ENCODE data around the gene USH2A. TPM values are rescaled to one million over a fixed set of nuclear protein-coding genes. Genes with fewer than 3 reads are reported as not detected.

The USH2A gene
- total RNA-seq, 2 experiments from 2014 or later: not detected

DNA sequence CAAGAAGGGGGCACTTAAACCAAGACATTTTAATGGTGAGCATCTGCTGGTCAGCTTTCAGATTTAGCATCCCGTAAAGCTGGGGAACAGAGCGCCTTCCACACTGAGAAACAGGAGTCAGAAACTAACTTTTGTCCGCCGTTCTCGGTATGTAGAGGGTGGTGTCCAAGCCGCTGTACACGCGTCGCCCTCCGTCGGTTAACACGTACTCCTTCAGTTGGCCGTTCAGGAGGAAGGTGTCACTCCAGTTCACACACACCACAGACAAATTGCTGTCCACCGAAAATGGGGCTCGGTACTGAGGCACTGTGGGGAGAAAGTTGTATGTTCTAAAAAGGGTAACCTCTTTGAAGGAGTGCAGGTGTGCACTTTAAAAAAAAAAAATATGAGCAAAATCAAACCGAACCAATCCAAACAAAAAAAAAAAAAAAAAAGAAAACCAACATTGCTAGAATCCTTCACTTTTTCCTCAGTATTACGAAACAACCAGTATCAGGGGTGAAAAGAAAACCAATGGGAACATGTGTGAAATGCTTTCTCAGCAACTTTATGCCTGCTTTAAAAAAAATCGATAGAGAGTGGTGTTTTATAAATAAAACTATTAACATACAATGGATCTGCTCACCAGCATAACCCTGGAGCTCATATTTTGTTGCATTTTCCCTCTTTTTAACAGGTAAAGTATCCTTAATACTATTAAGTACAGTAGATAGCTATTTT, 782.7 kb downstream of the USH2A start:
- CTCF ChIA-PET: no interaction called here
- no peak for ATAC-seq (ENCODE audit: poor library complexity)
- H3K27me3 Mint-ChIP-seq: peaks cover 6% of the 10 kb centered on the region
- intact Hi-C loops (cut with DNase I, micrococcal nuclease): no loop called here
- H3K9me3 Mint-ChIP-seq: no peaks in the 10 kb centered on the region
- no peak overlapping the region for H3K27ac ChIP-seq (ENCODE audit: low read depth in 1 of 2, low read length in 2 of 2)
- no peaks in the 10 kb centered on the region for H3K9me3 ChIP-seq (ENCODE audit: control insufficient read depth in 1 of 2, insufficient read depth in 1 of 2, low read length in 2 of 2)
- POLR2A ChIA-PET: no interaction called here
- DNase-seq: no peak
- H3K4me1 ChIP-seq (ENCODE audit: insufficient read depth, low read length): no peaks in the 10 kb centered on the region
- H3K4me3 ChIP-seq (ENCODE audit: low read length): no peak overlapping the region
- no peak overlapping the region for H3K4me3 Mint-ChIP-seq
- no peaks in the 10 kb centered on the region for H3K27me3 ChIP-seq (ENCODE audit: control insufficient read depth in 1 of 2, insufficient read depth in 2 of 2, low read length in 2 of 2)
- TF ChIP-seq, protein P1, sequence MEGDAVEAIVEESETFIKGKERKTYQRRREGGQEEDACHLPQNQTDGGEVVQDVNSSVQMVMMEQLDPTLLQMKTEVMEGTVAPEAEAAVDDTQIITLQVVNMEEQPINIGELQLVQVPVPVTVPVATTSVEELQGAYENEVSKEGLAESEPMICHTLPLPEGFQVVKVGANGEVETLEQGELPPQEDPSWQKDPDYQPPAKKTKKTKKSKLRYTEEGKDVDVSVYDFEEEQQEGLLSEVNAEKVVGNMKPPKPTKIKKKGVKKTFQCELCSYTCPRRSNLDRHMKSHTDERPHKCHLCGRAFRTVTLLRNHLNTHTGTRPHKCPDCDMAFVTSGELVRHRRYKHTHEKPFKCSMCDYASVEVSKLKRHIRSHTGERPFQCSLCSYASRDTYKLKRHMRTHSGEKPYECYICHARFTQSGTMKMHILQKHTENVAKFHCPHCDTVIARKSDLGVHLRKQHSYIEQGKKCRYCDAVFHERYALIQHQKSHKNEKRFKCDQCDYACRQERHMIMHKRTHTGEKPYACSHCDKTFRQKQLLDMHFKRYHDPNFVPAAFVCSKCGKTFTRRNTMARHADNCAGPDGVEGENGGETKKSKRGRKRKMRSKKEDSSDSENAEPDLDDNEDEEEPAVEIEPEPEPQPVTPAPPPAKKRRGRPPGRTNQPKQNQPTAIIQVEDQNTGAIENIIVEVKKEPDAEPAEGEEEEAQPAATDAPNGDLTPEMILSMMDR (IDR thresholded peaks at IDR 0.05): no peak
- no peaks in the 10 kb centered on the region for H3K36me3 ChIP-seq (ENCODE audit: insufficient read depth, low read length)
- no peaks in the 10 kb centered on the region for H3K36me3 Mint-ChIP-seq (ENCODE audit: low read depth)
- no peaks in the 10 kb centered on the region for H3K4me1 Mint-ChIP-seq (ENCODE audit: low read depth)
- no peak overlapping the region for H3K27ac Mint-ChIP-seq

DNA sequence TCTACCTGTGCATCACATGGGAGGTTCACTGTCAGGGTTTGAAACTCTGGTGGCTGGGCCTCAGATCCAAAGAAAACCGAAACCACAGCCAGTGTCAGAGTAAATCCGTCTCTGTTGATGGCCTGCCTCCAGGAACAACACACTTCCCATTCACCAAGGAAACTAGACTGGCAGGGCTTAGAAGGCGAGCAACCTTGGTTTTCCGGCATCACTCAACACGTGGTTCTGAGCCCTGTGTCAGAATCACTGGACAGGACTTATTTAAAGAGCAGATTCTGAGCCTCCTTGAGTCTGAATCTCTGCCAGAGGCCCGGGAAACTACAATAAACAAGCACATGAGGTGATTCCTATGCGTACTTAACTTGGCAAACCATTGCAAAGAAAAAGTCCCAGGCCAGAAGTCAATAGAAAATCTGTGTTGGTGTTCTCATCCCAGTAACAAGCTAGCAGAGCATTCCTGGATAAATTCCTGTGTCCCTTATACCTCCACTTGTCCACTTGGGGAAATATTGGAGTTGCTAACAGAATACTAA, 786.1 kb downstream of the USH2A start:
- Mint-ChIP-seq H3K27ac (no peak overlapping the region), H3K27me3 (peaks cover 18% of the 10 kb centered on the region), H3K4me3 (no peak overlapping the region), H3K36me3 (ENCODE audit: low read depth) (no peaks in the 10 kb centered on the region), H3K9me3 (no peaks in the 10 kb centered on the region), H3K4me1 (ENCODE audit: low read depth) (no peaks in the 10 kb centered on the region)
- ATAC-seq (ENCODE audit: poor library complexity): no peak
- Histone ChIP-seq H3K4me3 (ENCODE audit: low read length) (no peak overlapping the region), H3K27ac (ENCODE audit: low read depth in 1 of 2, low read length in 2 of 2) (no peak overlapping the region), H3K9me3 (ENCODE audit: control insufficient read depth in 1 of 2, insufficient read depth in 1 of 2, low read length in 2 of 2) (no peaks in the 10 kb centered on the region), H3K4me1 (ENCODE audit: insufficient read depth, low read length) (no peaks in the 10 kb centered on the region), H3K27me3 (ENCODE audit: control insufficient read depth in 1 of 2, insufficient read depth in 2 of 2, low read length in 2 of 2) (no peaks in the 10 kb centered on the region), H3K36me3 (ENCODE audit: insufficient read depth, low read length) (no peaks in the 10 kb centered on the region)
- intact Hi-C loops (cut with DNase I, micrococcal nuclease): no loop called here
- TF ChIP-seq, protein P1 (IDR thresholded peaks at IDR 0.05): no peak
- CTCF ChIA-PET: no interaction called here
- POLR2A ChIA-PET: no interaction called here
- DNase-seq: no peak

DNA sequence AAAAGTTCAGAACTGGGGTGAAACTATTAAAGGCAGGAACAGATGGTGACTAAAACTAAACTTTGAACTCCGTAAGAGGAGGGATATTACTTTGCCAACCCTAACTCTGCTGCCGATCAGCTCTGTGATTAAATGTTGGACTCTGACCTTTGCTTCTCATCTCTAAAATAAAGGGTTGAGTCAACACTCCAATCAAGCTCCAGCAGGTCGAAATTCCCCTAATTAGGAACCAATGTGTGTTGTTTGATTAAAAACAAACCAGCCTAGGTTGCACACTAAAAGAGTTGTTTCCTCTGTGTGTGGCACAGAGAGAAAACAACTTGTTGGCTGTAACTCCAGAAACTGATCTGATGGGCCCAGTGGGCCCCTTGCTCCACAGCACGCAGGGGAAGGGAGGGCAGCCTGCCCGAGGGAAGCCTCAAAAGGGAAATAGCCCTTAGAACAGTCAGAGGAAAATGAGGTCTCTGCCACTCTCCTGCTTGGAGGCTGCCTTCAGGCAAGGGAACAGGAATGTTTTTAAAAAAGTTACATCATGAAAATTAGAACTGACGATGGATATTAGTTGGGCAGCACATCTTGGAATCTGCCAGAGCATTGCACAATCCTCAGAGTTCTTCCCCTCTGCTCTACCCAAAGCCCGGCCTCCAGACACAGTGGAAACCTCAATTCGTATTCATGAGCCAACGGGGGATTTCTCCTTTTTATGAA, 786.8 kb downstream of the USH2A start:
- H3K27ac ChIP-seq (ENCODE audit: low read depth in 1 of 2, low read length in 2 of 2): no peak overlapping the region
- Mint-ChIP-seq H3K9me3 (no peaks in the 10 kb centered on the region), H3K4me1 (ENCODE audit: low read depth) (no peaks in the 10 kb centered on the region), H3K27ac (no peak overlapping the region), H3K27me3 (peaks cover 20% of the 10 kb centered on the region), H3K4me3 (no peak overlapping the region), H3K36me3 (ENCODE audit: low read depth) (no peaks in the 10 kb centered on the region)
- no peak overlapping the region for H3K4me3 ChIP-seq (ENCODE audit: low read length)
- H3K27me3 ChIP-seq (ENCODE audit: control insufficient read depth in 1 of 2, insufficient read depth in 2 of 2, low read length in 2 of 2): no peaks in the 10 kb centered on the region
- TF ChIP-seq, protein P1 (IDR thresholded peaks at IDR 0.05): no peak
- H3K4me1 ChIP-seq (ENCODE audit: insufficient read depth, low read length): no peaks in the 10 kb centered on the region
- no peaks in the 10 kb centered on the region for H3K36me3 ChIP-seq (ENCODE audit: insufficient read depth, low read length)
- ChIA-PET POLR2A (no interaction called here), CTCF (no interaction called here)
- intact Hi-C loops (cut with DNase I, micrococcal nuclease): no loop called here
- H3K9me3 ChIP-seq (ENCODE audit: control insufficient read depth in 1 of 2, insufficient read depth in 1 of 2, low read length in 2 of 2): peaks cover 0 to 3% of the 10 kb centered on the region in 2 experiments
- DNase-seq (no peak), ATAC-seq (ENCODE audit: poor library complexity) (no peak)
